ENCODE data around the gene ANKRD65.

DNA sequence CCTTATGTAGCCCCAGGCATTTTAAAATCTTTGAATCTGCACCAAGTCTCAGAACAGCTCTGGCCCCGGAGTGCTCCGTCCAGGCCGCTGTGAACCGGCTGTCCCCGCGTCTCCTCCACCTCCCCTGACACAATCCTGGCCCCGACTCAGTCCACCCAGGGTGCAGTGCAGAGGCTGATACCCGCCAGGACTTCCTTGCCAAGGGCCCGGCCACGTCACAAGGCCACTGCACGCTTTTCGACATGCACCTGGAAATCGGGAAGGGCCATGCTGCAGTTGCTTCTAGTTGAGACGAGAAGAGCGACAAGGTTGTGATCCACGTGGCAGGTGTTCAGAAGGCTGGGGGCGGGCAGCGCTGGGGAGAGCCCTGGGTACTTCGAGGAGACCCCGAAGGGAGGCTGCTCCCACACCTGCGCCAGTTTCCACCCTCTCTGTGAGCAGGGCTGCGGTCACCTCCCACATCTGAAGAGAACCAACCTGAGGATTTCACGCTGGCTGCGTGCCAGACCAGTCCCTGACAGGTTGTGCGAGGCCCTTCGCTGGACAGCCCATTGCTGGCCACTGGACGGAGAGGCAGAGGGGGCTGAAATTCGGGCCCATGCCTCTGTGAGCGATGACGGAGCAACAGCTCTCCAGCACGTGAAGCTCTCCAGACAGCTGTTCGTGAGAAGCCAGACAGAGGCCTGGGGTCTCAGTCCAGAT, 21.1 kb upstream of the ANKRD65 start:
- TF ChIP-seq, protein P1, sequence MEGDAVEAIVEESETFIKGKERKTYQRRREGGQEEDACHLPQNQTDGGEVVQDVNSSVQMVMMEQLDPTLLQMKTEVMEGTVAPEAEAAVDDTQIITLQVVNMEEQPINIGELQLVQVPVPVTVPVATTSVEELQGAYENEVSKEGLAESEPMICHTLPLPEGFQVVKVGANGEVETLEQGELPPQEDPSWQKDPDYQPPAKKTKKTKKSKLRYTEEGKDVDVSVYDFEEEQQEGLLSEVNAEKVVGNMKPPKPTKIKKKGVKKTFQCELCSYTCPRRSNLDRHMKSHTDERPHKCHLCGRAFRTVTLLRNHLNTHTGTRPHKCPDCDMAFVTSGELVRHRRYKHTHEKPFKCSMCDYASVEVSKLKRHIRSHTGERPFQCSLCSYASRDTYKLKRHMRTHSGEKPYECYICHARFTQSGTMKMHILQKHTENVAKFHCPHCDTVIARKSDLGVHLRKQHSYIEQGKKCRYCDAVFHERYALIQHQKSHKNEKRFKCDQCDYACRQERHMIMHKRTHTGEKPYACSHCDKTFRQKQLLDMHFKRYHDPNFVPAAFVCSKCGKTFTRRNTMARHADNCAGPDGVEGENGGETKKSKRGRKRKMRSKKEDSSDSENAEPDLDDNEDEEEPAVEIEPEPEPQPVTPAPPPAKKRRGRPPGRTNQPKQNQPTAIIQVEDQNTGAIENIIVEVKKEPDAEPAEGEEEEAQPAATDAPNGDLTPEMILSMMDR (optimal IDR thresholded peaks at IDR 0.05 in 1 of 3, IDR thresholded peaks at IDR 0.05 in 1 of 3, conservative IDR thresholded peaks at IDR 0.05 in 1 of 3; ENCODE audit: extremely low read depth in 1 of 3, insufficient read depth in 2 of 3, low read length in 3 of 3): no peak
- no peak for TF ChIP-seq EZH2 (IDR thresholded peaks at IDR 0.05; ENCODE audit: low read length)
